ENCODE results near the gene PI4KA. TPM values are rescaled to one million over a fixed set of nuclear protein-coding genes. Genes with fewer than 3 reads are reported as not detected.

Gene PI4KA
- polyA plus RNA-seq, 1 of the 3 experiments (the other 2 are of a cell fraction): 30.0 TPM

GRCh38 chr22:20811971-20812660 lies 46.5 kb downstream of the PI4KA start:
- Histone ChIP-seq H3K9me2 (no peaks in the 10 kb centered on the region), H3F3A (replicated peaks; ENCODE audit: insufficient read depth) (peaks cover 4% of the 10 kb centered on the region), H3K4me3 (ENCODE audit: low read depth in 2 of 2, low read length in 1 of 2) (no peak overlapping the region), H3K4me1 (ENCODE audit: control insufficient read depth in 1 of 2, insufficient read depth in 2 of 2, low read depth in 1 of 2, low read length in 1 of 2) (peaks cover 0 to 9% of the 10 kb centered on the region in 2 experiments; a peak in 1 of 4 replicates), H3K27ac (ENCODE audit: low read depth in 2 of 2, low read length in 1 of 2) (no peak overlapping the region), H3K36me3 (replicated peaks in 1 of 2; ENCODE audit: control insufficient read depth in 1 of 2, insufficient read depth in 2 of 2, low read length in 1 of 2) (peaks cover 23 to 36% of the 10 kb centered on the region in 2 experiments), H3K79me2 (ENCODE audit: insufficient read depth) (no peaks in the 10 kb centered on the region), H3K9me3 (no peaks in the 10 kb centered on the region), H3K4me2 (no peak overlapping the region), H2AFZ (ENCODE audit: low read depth) (no peak overlapping the region), H4K20me1 (ENCODE audit: insufficient read depth) (no peaks in the 10 kb centered on the region), H3K27me3 (ENCODE audit: insufficient read depth) (no peaks in the 10 kb centered on the region), H3K9ac (no peak overlapping the region)
- no peak for DNase-seq
- 96% methylated on average over 5 of the region's 5 CpGs for WGBS (ENCODE audit: low lambda C conversion rate)
- CTCF ChIA-PET: interaction anchor here (1.8 kb wide), 1 partner anchor 9 kb away, joined by 9 read pairs; no protein-coding TSS in a partner anchor
- no peak for TF ChIP-seq POLR2AphosphoS5 (IDR thresholded peaks at IDR 0.05; ENCODE audit: low read depth, low read length)
- TF ChIP-seq ELF1 (IDR thresholded peaks at IDR 0.05): no peak
- TF ChIP-seq TCF12 (IDR thresholded peaks at IDR 0.05): no peak
- TF ChIP-seq NRF1 (IDR thresholded peaks at IDR 0.05; ENCODE audit: low read depth, low read length): no peak
- TF ChIP-seq MAX (IDR thresholded peaks at IDR 0.05; ENCODE audit: low read depth): no peak
- TF ChIP-seq CTCF (IDR thresholded peaks at IDR 0.05): no peak
- TF ChIP-seq IRF3 (IDR thresholded peaks at IDR 0.05; ENCODE audit: low read depth, low read length): no peak
- TF ChIP-seq FOSL2 (IDR thresholded peaks at IDR 0.05; ENCODE audit: borderline replicate concordance, low read depth): no peak
- TF ChIP-seq USF2 (IDR thresholded peaks at IDR 0.05; ENCODE audit: borderline replicate concordance, low read depth, low read length): no peak
- TF ChIP-seq RXRA (IDR thresholded peaks at IDR 0.05; ENCODE audit: borderline replicate concordance, low read depth): no peak
- TF ChIP-seq EP300 (IDR thresholded peaks at IDR 0.05; ENCODE audit: borderline replicate concordance in 1 of 2, low read depth in 1 of 2, low read length in 1 of 2): no peak
- POLR2A ChIA-PET: no interaction called here

- CTCF ChIA-PET: no interaction called here
- POLR2A ChIA-PET: no interaction called here
- 100% methylated on average over 1 of the region's 1 CpG for WGBS (ENCODE audit: low lambda C conversion rate)
- TF ChIP-seq MAX (IDR thresholded peaks at IDR 0.05; ENCODE audit: low read depth) (no peak), GATA2 (CRISPR knock-in tag; IDR thresholded peaks at IDR 0.05) (no peak), FOXJ3 (CRISPR knock-in tag; IDR thresholded peaks at IDR 0.05) (no peak), SIN3A (IDR thresholded peaks at IDR 0.05; ENCODE audit: borderline replicate concordance, low read depth, low read length) (no peak), RFX5 (IDR thresholded peaks at IDR 0.05; ENCODE audit: low read length) (no peak), PBX3 (IDR thresholded peaks at IDR 0.05) (no peak), REST (IDR thresholded peaks at IDR 0.05; ENCODE audit: low read depth, low read length) (no peak), POLR2AphosphoS5 (IDR thresholded peaks at IDR 0.05; ENCODE audit: low read depth, low read length) (no peak), GABPA (IDR thresholded peaks at IDR 0.05; ENCODE audit: low read depth) (no peak)
Observed at GRCh38 chr22:20811171-20811570, 47.4 kb downstream of the PI4KA start.

More at GRCh38 chr22:20811171-20811570, 47.4 kb downstream of the PI4KA start:
- Histone ChIP-seq H2AFZ (ENCODE audit: low read depth) (no peak overlapping the region), H3K4me3 (ENCODE audit: low read depth in 2 of 2, low read length in 1 of 2) (no peak overlapping the region), H3K9me3 (no peaks in the 10 kb centered on the region), H3K9ac (no peak overlapping the region), H3K36me3 (replicated peaks in 1 of 2; ENCODE audit: control insufficient read depth in 1 of 2, insufficient read depth in 2 of 2, low read length in 1 of 2) (peaks cover 16 to 38% of the 10 kb centered on the region in 2 experiments), H3K4me2 (no peak overlapping the region), H3K27me3 (ENCODE audit: insufficient read depth) (no peaks in the 10 kb centered on the region), H3K4me1 (ENCODE audit: control insufficient read depth in 1 of 2, insufficient read depth in 2 of 2, low read depth in 1 of 2, low read length in 1 of 2) (peaks cover 0 to 13% of the 10 kb centered on the region in 2 experiments; a peak in 1 of 4 replicates), H4K20me1 (ENCODE audit: insufficient read depth) (no peaks in the 10 kb centered on the region), H3F3A (replicated peaks; ENCODE audit: insufficient read depth) (peaks cover 4% of the 10 kb centered on the region), H3K27ac (ENCODE audit: low read depth in 2 of 2, low read length in 1 of 2) (no peak overlapping the region), H3K9me2 (no peaks in the 10 kb centered on the region), H3K79me2 (ENCODE audit: insufficient read depth) (no peaks in the 10 kb centered on the region)
- DNase-seq: no peak

Data from SK-N-SH (cell line).